Measurements from ENCODE around the gene FMNL2. TPM values are rescaled to one million over a fixed set of nuclear protein-coding genes. Genes with fewer than 3 reads are reported as not detected.

The FMNL2 gene
- polyA plus RNA-seq, 1 donor from 2014 or later, result 86.5 TPM

DNA sequence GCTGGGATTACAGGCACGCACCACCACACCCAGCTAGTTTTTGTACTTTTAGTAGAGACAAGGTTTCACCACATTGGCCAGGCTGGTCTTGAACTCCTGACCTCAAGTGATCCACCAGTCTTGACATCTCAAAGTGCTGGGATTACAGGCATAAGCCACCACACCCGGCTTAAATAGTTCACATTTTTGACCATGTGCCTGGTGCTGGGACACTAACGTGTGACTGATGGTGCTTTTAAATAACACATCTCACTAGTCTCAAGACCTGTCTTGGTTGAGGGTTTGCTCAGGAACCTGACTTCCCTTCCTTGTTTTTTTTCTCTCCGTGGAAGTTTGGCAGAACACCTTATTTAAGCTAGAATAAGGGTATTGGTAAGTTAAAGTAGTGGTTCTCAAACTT, 8.5 kb downstream of the FMNL2 start:
- peaks cover 57% of the 10 kb centered on the region for H3K79me2 ChIP-seq (replicated peaks; ENCODE audit: insufficient read depth, low read length)
- H4K20me1 ChIP-seq (ENCODE audit: insufficient read depth), result no peaks in the 10 kb centered on the region
- no peak overlapping the region for H3K4me3 ChIP-seq (ENCODE audit: low read length)
- no peaks in the 10 kb centered on the region for H3K9me3 ChIP-seq (ENCODE audit: low read length)
- TF ChIP-seq RAD21 (conservative IDR thresholded peaks at IDR 0.05) (no peak), TAF1 (IDR thresholded peaks at IDR 0.05; ENCODE audit: low read depth) (no peak), POLR2AphosphoS5 (IDR thresholded peaks at IDR 0.05) (no peak), SMC3 (conservative IDR thresholded peaks at IDR 0.05; ENCODE audit: poor library complexity) (no peak), MXI1 (conservative IDR thresholded peaks at IDR 0.05; ENCODE audit: poor library complexity, severe bottlenecking) (no peak), EZH2 (IDR thresholded peaks at IDR 0.05; ENCODE audit: borderline replicate concordance, insufficient read depth, low read length, poor library complexity, severe bottlenecking) (no peak), EP300 (conservative IDR thresholded peaks at IDR 0.05; ENCODE audit: poor library complexity, severe bottlenecking) (no peak)
- TF ChIP-seq, protein P1, sequence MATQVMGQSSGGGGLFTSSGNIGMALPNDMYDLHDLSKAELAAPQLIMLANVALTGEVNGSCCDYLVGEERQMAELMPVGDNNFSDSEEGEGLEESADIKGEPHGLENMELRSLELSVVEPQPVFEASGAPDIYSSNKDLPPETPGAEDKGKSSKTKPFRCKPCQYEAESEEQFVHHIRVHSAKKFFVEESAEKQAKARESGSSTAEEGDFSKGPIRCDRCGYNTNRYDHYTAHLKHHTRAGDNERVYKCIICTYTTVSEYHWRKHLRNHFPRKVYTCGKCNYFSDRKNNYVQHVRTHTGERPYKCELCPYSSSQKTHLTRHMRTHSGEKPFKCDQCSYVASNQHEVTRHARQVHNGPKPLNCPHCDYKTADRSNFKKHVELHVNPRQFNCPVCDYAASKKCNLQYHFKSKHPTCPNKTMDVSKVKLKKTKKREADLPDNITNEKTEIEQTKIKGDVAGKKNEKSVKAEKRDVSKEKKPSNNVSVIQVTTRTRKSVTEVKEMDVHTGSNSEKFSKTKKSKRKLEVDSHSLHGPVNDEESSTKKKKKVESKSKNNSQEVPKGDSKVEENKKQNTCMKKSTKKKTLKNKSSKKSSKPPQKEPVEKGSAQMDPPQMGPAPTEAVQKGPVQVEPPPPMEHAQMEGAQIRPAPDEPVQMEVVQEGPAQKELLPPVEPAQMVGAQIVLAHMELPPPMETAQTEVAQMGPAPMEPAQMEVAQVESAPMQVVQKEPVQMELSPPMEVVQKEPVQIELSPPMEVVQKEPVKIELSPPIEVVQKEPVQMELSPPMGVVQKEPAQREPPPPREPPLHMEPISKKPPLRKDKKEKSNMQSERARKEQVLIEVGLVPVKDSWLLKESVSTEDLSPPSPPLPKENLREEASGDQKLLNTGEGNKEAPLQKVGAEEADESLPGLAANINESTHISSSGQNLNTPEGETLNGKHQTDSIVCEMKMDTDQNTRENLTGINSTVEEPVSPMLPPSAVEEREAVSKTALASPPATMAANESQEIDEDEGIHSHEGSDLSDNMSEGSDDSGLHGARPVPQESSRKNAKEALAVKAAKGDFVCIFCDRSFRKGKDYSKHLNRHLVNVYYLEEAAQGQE (IDR thresholded peaks at IDR 0.05; ENCODE audit: borderline replicate concordance), result no peak
- TF ChIP-seq, protein P2, sequence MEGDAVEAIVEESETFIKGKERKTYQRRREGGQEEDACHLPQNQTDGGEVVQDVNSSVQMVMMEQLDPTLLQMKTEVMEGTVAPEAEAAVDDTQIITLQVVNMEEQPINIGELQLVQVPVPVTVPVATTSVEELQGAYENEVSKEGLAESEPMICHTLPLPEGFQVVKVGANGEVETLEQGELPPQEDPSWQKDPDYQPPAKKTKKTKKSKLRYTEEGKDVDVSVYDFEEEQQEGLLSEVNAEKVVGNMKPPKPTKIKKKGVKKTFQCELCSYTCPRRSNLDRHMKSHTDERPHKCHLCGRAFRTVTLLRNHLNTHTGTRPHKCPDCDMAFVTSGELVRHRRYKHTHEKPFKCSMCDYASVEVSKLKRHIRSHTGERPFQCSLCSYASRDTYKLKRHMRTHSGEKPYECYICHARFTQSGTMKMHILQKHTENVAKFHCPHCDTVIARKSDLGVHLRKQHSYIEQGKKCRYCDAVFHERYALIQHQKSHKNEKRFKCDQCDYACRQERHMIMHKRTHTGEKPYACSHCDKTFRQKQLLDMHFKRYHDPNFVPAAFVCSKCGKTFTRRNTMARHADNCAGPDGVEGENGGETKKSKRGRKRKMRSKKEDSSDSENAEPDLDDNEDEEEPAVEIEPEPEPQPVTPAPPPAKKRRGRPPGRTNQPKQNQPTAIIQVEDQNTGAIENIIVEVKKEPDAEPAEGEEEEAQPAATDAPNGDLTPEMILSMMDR (IDR thresholded peaks at IDR 0.05; ENCODE audit: poor library complexity, severe bottlenecking), result no peak
- no peak overlapping the region for H2AFZ ChIP-seq (ENCODE audit: low read depth, low read length)
- no peak overlapping the region for H3K9ac ChIP-seq (ENCODE audit: low read length)
- H3K4me2 ChIP-seq (ENCODE audit: low read length), result no peak overlapping the region
- no peaks in the 10 kb centered on the region for H3K9me2 ChIP-seq (ENCODE audit: insufficient read depth, low read length)
- H3F3A ChIP-seq (ENCODE audit: insufficient read depth, low read length, poor library complexity, severe bottlenecking), result no peaks in the 10 kb centered on the region
- H3K27ac ChIP-seq (ENCODE audit: low read length), result no peak overlapping the region
- H3K36me3 ChIP-seq (ENCODE audit: insufficient read depth, low read length), result no peaks in the 10 kb centered on the region
- no peaks in the 10 kb centered on the region for H3K27me3 ChIP-seq (ENCODE audit: insufficient read depth, low read depth, low read length)

DNA sequence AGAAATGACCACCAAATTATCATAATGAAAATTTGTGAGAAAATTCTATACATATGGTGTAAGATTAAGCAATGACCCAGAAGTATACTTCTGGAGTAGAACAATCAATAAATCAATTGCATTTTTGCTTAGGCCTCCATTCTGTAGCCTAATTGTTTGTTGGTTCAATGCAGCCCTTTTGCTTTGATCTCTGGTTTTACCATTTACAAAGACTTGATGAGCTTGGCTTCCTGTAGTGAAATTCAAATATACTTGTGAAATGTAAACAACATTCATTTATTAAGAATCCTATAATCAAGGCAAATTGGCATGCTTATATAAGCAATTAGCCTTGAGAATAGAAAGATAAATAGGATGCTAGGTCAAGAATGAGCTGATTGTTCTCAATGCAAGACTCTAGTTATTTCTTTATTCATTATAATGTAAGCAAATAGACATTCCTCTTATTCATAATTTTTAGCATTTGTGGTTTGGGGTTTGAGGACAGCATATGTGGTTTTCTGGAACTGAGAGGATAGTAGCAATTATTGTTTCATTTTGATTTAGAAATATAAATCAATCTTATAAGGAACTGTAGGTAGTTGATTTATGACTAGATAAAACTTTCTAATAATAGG, 9.7 kb downstream of the FMNL2 start:
- Histone ChIP-seq H3K79me2 (replicated peaks; ENCODE audit: insufficient read depth, low read length) (peaks cover 49% of the 10 kb centered on the region), H3K4me3 (ENCODE audit: low read length) (no peak overlapping the region), H3F3A (ENCODE audit: insufficient read depth, low read length, poor library complexity, severe bottlenecking) (no peaks in the 10 kb centered on the region), H3K27me3 (ENCODE audit: insufficient read depth, low read depth, low read length) (no peaks in the 10 kb centered on the region), H4K20me1 (ENCODE audit: insufficient read depth) (no peaks in the 10 kb centered on the region), H3K9ac (ENCODE audit: low read length) (no peak overlapping the region), H3K27ac (ENCODE audit: low read length) (no peak overlapping the region), H3K9me2 (ENCODE audit: insufficient read depth, low read length) (no peaks in the 10 kb centered on the region), H2AFZ (ENCODE audit: low read depth, low read length) (no peak overlapping the region), H3K9me3 (ENCODE audit: low read length) (no peaks in the 10 kb centered on the region), H3K4me2 (ENCODE audit: low read length) (no peak overlapping the region), H3K36me3 (ENCODE audit: insufficient read depth, low read length) (no peaks in the 10 kb centered on the region)
- no peak for TF ChIP-seq SMC3 (conservative IDR thresholded peaks at IDR 0.05; ENCODE audit: poor library complexity)
- TF ChIP-seq, protein P1 (IDR thresholded peaks at IDR 0.05; ENCODE audit: borderline replicate concordance), result no peak
- TF ChIP-seq MXI1 (conservative IDR thresholded peaks at IDR 0.05; ENCODE audit: poor library complexity, severe bottlenecking), result no peak
- no peak for TF ChIP-seq EZH2 (IDR thresholded peaks at IDR 0.05; ENCODE audit: borderline replicate concordance, insufficient read depth, low read length, poor library complexity, severe bottlenecking)
